ENCODE data around the gene KRTAP5-10.
"Not testable (repeated sequence)": the region's sequence is repeated elsewhere in the genome, so short reads cannot be mapped to it uniquely, and the experiment has no call there.

- TF ChIP-seq CTCF, POLR2A (IDR thresholded peaks at IDR 0.05): not testable (repeated sequence)
Measured at GRCh38 chr11:71613931-71614330, 48.6 kb downstream of the KRTAP5-10 start.
